ENCODE measurements around the gene AFF1.

AFF1 gene

DNA sequence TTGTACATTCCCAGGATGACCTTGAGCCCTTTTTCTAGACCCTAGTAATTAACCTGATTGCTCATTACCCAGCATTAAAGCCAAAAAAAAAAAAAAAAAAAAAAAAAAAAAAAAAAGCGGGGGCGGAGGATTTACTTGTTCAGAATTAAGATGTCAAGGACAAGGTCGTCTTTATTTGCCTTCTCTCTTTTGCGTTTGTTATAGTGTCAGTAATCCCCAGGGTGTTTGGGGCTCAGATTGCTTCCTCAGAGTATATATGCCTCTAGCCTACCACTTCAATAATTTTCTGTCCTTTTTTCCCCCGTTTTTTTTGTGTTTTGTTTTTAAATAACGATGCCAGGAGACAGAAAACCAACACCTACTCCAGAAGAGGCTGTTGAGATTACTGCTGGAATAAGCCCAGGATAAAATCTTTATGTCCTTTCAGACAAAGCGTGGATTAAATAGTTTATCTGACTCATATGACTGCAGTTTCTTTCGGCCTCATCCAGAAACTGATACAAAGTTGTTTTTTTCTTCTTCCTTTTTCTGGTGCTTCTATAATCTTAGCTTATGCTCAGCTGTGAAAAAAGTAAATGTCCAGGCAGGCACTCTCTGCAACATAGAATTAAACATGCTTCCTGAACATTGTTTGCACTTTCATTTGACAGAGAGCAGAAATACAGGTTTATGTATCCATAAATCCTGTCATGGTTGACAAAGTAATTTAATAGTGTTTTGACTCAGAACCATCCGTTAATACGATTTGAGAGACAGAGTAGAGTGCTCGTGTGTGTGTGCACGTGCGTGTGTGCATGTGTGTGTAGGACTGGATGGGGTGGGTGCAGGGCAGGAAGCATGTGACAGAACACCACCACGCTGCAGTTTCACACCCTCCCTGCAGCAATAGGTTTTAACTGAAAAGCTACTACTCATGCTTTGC, 138.6 kb downstream of the AFF1 start:
- peak; percentile 94 for DNase-seq (ENCODE audit: low read depth)

DNA sequence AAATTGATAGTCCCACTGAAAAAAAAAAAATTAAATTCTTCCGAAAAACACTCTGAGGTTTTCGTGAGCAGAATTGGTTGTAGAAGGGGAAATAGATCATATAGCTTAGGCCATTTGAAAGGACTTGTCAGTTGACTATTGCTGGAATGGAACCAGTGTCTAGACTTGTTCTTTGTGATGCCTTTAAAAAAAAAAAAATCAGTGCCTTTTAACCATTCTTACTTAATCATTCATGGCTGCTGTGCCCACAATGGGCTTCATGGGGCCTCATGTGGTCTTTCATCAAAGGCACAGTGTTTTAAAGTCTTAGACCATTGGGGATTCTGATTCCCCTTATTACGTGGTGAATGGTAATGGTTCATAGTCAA, 139.3 kb downstream of the AFF1 start:
- peak overlapping the region; percentile 63 for H3K4me3 ChIP-seq (ENCODE audit: low read depth, low read length)
- no peak for DNase-seq (ENCODE audit: low read depth)
- TF ChIP-seq, protein P1, sequence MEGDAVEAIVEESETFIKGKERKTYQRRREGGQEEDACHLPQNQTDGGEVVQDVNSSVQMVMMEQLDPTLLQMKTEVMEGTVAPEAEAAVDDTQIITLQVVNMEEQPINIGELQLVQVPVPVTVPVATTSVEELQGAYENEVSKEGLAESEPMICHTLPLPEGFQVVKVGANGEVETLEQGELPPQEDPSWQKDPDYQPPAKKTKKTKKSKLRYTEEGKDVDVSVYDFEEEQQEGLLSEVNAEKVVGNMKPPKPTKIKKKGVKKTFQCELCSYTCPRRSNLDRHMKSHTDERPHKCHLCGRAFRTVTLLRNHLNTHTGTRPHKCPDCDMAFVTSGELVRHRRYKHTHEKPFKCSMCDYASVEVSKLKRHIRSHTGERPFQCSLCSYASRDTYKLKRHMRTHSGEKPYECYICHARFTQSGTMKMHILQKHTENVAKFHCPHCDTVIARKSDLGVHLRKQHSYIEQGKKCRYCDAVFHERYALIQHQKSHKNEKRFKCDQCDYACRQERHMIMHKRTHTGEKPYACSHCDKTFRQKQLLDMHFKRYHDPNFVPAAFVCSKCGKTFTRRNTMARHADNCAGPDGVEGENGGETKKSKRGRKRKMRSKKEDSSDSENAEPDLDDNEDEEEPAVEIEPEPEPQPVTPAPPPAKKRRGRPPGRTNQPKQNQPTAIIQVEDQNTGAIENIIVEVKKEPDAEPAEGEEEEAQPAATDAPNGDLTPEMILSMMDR (IDR thresholded peaks at IDR 0.05; ENCODE audit: insufficient read depth, low read depth, low read length, missing control alignments) = no peak

More for the DNA sequence above, 138.6 kb downstream of the AFF1 start:
- peak overlapping the region; percentile 63 for H3K4me3 ChIP-seq (ENCODE audit: low read depth, low read length)
- TF ChIP-seq, protein P1 (IDR thresholded peaks at IDR 0.05; ENCODE audit: insufficient read depth, low read depth, low read length, missing control alignments) = no peak

DNA sequence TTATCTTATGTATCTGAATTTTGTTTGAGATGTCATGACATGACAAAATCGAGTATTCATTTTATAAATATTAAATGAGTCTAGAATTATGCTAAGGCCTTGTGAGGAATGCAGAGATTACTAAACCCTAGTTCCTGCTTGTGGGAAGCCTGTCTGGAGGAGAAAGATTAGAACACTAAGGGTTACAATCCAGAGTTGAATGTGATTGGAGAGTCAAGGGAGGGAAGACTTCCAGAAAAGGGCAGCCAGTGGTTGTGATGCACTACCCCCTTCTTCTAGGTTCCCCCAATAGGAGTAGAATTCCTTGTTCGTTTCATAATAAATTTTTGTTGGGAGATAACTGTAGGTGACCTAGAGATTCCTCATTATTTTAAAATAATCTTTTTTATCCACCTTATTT, 141.1 kb downstream of the AFF1 start:
- no peak overlapping the region for H3K4me3 ChIP-seq (ENCODE audit: low read depth, low read length)
- DNase-seq (ENCODE audit: low read depth) = no peak
- TF ChIP-seq, protein P1 (IDR thresholded peaks at IDR 0.05; ENCODE audit: insufficient read depth, low read depth, low read length, missing control alignments) = no peak

DNA sequence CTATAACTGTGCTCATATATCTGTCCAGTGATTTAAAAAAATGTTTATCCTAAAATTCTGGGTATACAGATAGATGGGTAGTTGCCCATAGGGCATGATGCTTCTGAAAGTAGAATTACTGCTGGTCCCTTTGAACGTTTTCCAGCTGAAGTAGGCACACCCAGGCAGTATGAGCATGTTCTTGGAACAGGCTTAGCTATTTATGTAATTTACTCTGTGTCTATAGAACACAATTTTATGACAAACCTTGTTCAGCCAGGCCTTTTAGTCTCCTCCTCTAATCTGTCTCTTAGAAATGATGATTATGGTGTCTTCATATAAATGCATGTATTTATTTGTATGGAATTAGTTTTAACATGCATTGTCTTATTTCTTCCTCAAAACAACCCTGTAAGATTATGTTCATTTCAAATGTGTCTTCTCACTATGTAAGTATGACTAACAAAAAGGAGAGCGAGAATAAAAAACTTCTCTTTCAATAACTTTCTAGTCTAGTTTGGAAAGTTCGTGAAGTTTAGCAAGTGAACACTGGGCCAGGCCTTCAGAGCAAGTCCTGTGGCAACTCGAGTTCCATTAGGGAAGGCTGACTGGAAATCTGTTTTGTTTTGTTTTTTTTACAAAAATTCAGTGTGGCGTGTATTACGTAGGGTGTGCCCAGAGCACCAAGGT, 142.0 kb downstream of the AFF1 start:
- DNase-seq (ENCODE audit: low read depth) = no peak
- TF ChIP-seq, protein P1 (IDR thresholded peaks at IDR 0.05; ENCODE audit: insufficient read depth, low read depth, low read length, missing control alignments) = no peak

DNA sequence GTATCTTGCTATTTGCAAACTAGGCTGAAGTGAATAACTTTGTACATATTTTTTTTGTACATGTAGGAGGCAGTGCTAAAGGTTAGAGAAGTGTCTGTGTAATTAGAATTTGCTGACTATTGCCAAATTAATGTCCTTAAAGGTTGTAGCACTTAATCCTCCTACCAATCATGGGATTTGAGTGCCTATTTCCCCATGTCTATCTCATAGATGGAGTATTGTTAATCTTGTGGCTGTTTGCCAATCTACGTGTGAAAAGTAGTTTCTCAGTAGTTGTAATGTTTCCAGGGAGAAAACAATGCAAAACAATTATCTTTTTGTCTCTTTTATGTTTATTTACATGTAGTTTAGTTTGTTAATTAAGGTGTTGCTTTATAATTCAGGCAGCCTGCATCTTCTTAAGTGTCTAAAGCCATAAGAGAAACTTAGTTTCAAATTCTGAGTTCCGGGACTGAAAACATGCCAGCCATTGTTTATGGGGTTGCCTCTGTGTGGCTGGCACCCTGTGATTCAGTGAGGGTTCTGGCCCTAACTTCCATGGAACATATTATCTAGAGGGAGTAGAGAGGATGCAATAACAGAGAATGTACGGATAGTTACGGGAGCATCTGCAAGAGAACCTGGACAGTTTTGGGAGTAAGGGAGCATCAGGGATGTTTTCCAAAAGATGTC, 143.2 kb downstream of the AFF1 start:
- H3K4me3 ChIP-seq (ENCODE audit: low read depth, low read length) = no peak overlapping the region
- no peak for DNase-seq (ENCODE audit: low read depth)
- TF ChIP-seq, protein P1 (IDR thresholded peaks at IDR 0.05; ENCODE audit: insufficient read depth, low read depth, low read length, missing control alignments) = no peak

More for the DNA sequence above, 142.0 kb downstream of the AFF1 start:
- no peak overlapping the region for H3K4me3 ChIP-seq (ENCODE audit: low read depth, low read length)

DNA sequence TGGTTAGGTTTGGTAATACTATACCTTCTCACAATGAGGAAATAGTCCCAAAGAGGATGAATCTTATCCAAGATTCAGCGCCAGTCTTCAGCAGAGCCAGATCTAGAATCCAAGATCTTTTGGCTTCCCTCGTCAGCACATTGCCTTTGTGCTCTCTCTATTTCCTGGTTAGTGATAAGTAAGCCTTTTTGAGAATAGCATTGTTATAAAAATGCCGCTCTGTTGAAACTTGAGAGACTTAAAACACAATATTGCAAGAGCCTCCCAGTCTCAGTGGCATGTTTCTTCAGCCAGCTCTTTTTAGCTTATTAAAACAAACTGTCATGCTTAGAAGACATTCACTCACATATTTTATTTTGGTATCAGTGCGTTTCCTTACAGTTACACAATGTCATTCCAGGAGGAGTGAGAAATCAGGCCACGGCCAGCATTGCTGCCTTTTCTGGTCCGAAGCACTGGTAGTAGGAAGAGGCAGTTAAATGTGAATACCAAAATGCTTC, 144.2 kb downstream of the AFF1 start:
- DNase-seq (ENCODE audit: low read depth) = no peak
- no peak overlapping the region for H3K4me3 ChIP-seq (ENCODE audit: low read depth, low read length)
- TF ChIP-seq, protein P1 (IDR thresholded peaks at IDR 0.05; ENCODE audit: insufficient read depth, low read depth, low read length, missing control alignments) = no peak

All from GM12865 (cell line).